RWPE2 (cell line): ENCODE data around the gene NHLH2.
A peak's percentile ranks its signal among the peaks of the same experiment; 100 is the strongest.

Experiments used
- ATAC-seq: fragments of 200-7000 bp; cut with Tn5 transposase; 3 replicates; pipeline ENCODE4 v1.9.1; 2021; ENCODE audit warnings: low read depth
- DNase-seq: peaks from one replicate; pipeline ENCODE4 v3.0.0-alpha.2; 2020; ENCODE audit warnings: low spot score
- H3K27ac ChIP-seq: fragments of 450-650 bp; 2 replicates; pipeline ENCODE4 v1.5.1; 2017; ENCODE audit warnings: mild to moderate bottlenecking; ENCODE audit not compliant: poor library complexity, severe bottlenecking
- H3K27me3 ChIP-seq: fragments of 250-450 bp; sonication (Bioruptor Pico); 2 replicates; pipeline ENCODE4 v1.5.1; 2021; ENCODE audit warnings: mild to moderate bottlenecking, moderate library complexity; ENCODE audit not compliant: insufficient read depth, poor library complexity, severe bottlenecking
- H3K36me3 ChIP-seq: fragments of 250-450 bp; sonication (Bioruptor Pico); 2 replicates; pipeline ENCODE4 v1.5.1; 2020; ENCODE audit warnings: low read depth, mild to moderate bottlenecking, moderate library complexity
- H3K4me1 ChIP-seq: fragments of 250-450 bp; sonication (Bioruptor Pico); 2 replicates; pipeline ENCODE4 v1.5.1; 2021; ENCODE audit warnings: mild to moderate bottlenecking, moderate library complexity; ENCODE audit not compliant: insufficient read depth, poor library complexity, severe bottlenecking
- H3K4me3 ChIP-seq: fragments of 250-450 bp; sonication (Bioruptor Pico); 2 replicates; pipeline ENCODE4 v1.5.1; 2021; ENCODE audit warnings: mild to moderate bottlenecking, moderate library complexity; ENCODE audit not compliant: severe bottlenecking
- H3K9me3 ChIP-seq: fragments of 250-450 bp; sonication (Bioruptor Pico); 2 replicates; pipeline ENCODE4 v1.5.1; 2021; ENCODE audit warnings: mild to moderate bottlenecking, moderate library complexity; ENCODE audit not compliant: severe bottlenecking
- TF ChIP-seq, protein P1 (sequence below): fragments of 450-650 bp; IDR thresholded peaks from one replicate; pipeline ENCODE4 v1.5.1; 2017; ENCODE audit warnings: mild to moderate bottlenecking, moderate library complexity; ENCODE audit not compliant: poor library complexity, severe bottlenecking

NHLH2 gene

GRCh38 chr1:115793162-115793561 is 47.8 kb downstream of the NHLH2 start:
- ATAC-seq (no peak), DNase-seq (no peak)
- TF ChIP-seq, protein P1, sequence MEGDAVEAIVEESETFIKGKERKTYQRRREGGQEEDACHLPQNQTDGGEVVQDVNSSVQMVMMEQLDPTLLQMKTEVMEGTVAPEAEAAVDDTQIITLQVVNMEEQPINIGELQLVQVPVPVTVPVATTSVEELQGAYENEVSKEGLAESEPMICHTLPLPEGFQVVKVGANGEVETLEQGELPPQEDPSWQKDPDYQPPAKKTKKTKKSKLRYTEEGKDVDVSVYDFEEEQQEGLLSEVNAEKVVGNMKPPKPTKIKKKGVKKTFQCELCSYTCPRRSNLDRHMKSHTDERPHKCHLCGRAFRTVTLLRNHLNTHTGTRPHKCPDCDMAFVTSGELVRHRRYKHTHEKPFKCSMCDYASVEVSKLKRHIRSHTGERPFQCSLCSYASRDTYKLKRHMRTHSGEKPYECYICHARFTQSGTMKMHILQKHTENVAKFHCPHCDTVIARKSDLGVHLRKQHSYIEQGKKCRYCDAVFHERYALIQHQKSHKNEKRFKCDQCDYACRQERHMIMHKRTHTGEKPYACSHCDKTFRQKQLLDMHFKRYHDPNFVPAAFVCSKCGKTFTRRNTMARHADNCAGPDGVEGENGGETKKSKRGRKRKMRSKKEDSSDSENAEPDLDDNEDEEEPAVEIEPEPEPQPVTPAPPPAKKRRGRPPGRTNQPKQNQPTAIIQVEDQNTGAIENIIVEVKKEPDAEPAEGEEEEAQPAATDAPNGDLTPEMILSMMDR: no peak

DNA sequence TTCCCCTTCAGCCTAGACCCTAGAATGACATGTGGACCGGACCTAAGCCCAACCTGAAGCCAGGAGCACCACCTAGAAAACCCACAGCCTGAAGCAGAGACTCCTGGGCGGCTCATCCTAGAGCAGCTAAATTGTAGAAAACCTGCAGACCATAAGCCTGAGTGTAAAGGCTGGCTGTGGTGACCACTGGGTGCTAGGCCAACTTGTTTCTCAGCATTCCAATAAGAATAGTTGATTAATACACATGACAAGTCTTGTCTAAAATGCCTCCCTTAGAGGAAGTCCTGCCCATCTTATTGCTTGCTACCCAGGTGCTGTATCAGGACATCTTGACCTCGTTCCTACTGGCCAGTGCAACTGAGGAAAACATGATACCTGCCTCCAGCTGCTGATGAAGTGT is 49.1 kb downstream of the NHLH2 start:
- ATAC-seq (peak; percentile 51; the same call in 2 of the 3 replicates), DNase-seq (no peak)
- TF ChIP-seq, protein P1: no peak
- H3K36me3 ChIP-seq: no peaks in the 10 kb centered on the region
- H3K4me3 ChIP-seq: no peak overlapping the region
- peaks cover 3% of the 10 kb centered on the region for H3K9me3 ChIP-seq
- H3K27me3 ChIP-seq: no peaks in the 10 kb centered on the region
- peak overlapping the region; percentile 53 for H3K27ac ChIP-seq
- H3K4me1 ChIP-seq: peaks cover 28% of the 10 kb centered on the region

More at GRCh38 chr1:115793162-115793561, 47.8 kb downstream of the NHLH2 start:
- no peaks in the 10 kb centered on the region for H3K27me3 ChIP-seq
- peaks cover 28% of the 10 kb centered on the region for H3K4me1 ChIP-seq
- H3K27ac ChIP-seq: no peak overlapping the region
- no peak overlapping the region for H3K4me3 ChIP-seq
- no peaks in the 10 kb centered on the region for H3K36me3 ChIP-seq
- H3K9me3 ChIP-seq: no peaks in the 10 kb centered on the region

DNA sequence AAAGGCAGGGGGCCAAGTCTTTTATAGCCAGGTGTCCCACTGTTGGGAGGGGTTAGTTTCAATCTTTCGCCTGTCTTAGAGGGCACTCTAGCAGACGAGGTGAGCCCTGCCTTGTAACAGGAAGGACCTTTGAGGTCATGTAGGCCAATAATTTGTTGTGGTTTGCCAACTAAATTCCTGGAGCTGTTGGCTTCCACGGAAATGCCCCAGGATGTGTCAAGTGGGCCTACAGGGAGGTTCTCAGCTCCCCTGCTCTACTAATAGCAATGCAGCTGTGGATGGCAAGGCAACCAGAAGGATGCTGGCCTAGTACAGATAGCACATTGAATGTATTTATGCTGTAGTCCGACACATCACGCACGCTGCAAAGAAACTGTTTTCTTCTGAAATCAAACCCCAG is 50.1 kb downstream of the NHLH2 start:
- Histone ChIP-seq H3K36me3 (no peaks in the 10 kb centered on the region), H3K27ac (peak overlapping the region; percentile 53), H3K27me3 (no peaks in the 10 kb centered on the region), H3K4me3 (no peak overlapping the region), H3K9me3 (peaks cover 5% of the 10 kb centered on the region), H3K4me1 (peaks cover 28% of the 10 kb centered on the region)
- DNase-seq: no peak
- TF ChIP-seq, protein P1: no peak
- ATAC-seq: peak; percentile 21; the same call in 1 of the 3 replicates

- ATAC-seq (no peak), DNase-seq (no peak)
- no peaks in the 10 kb centered on the region for H3K36me3 ChIP-seq
- no peaks in the 10 kb centered on the region for H3K27me3 ChIP-seq
- no peak overlapping the region for H3K4me3 ChIP-seq
- H3K9me3 ChIP-seq: peaks cover 5% of the 10 kb centered on the region
- H3K27ac ChIP-seq: peak overlapping the region; percentile 53
- peaks cover 30% of the 10 kb centered on the region for H3K4me1 ChIP-seq
- TF ChIP-seq, protein P1: no peak
These were observed 50.6 kb downstream of the NHLH2 start for GRCh38 chr1:115790356-115790755.
